Panc1 (cell line): Measurements from ENCODE around the gene CEP120. TPM values are rescaled to one million over a fixed set of nuclear protein-coding genes. Genes with fewer than 3 reads are reported as not detected.

Experiments used
- ATAC-seq: fragments of 200-7000 bp; cut with Tn5 transposase; 2 replicates; pipeline ENCODE4 v1.9.1; 2020; ENCODE audit warnings: mild to moderate bottlenecking, moderate library complexity
- BruUV-seq: library from RNA; stranded (reverse); fragments of 400-500 nt; replicated peaks from 2 replicates; lab custom pipeline; 2021; lab: Mats Ljungman, UMichigan
- CTCF ChIA-PET: fragments of 300-600 bp; sonication (Branson Sonifier 250); formaldehyde crosslinking; loops from one replicate; lab custom pipeline; 2022; ENCODE audit warnings: antibody characterized with exemption; lab: Charles Lee
- POLR2A ChIA-PET: fragments of 300-600 bp; sonication (Branson Sonifier 250); formaldehyde crosslinking; loops from one replicate; lab custom pipeline; 2022; ENCODE audit warnings: antibody characterized with exemption; lab: Charles Lee
- DNase-seq: peaks from one replicate; pipeline ENCODE4 v3.0.0-alpha.2; 2010; ENCODE audit warnings: low read depth, low spot score
- H3K27ac ChIP-seq: 2 replicates; pipeline ENCODE4 v1.5.1; 2011; ENCODE audit warnings: mild to moderate bottlenecking, low read length, inconsistent platforms
- H3K27me3 ChIP-seq: fragments of 200-500 bp; sonication (Bioruptor generic); 2 replicates; pipeline ENCODE4 v1.6.0; 2014; ENCODE audit warnings: low read length, inconsistent platforms; ENCODE audit not compliant: control insufficient read depth, insufficient read depth
- H3K36me3 ChIP-seq: fragments of 200-500 bp; sonication (Bioruptor generic); 2 replicates; pipeline ENCODE4 v1.5.1; 2014; ENCODE audit warnings: inconsistent platforms, mild to moderate bottlenecking, low read length, moderate library complexity; ENCODE audit not compliant: control insufficient read depth, insufficient read depth
- H3K4me1 ChIP-seq: 2 replicates; pipeline ENCODE4 v1.5.1; 2011; ENCODE audit warnings: inconsistent platforms, mild to moderate bottlenecking, low read length, moderate library complexity; ENCODE audit not compliant: control insufficient read depth, insufficient read depth
- H3K4me3 ChIP-seq, 2 experiments: 2 replicates each; pipeline ENCODE4 v1.5.1; 2011 to 2012; ENCODE audit warnings: low read depth in 2 of 2, low read length in 2 of 2, mild to moderate bottlenecking in 2 of 2, inconsistent platforms in 1 of 2, moderate library complexity in 1 of 2
- H3K9me3 ChIP-seq: fragments of 200-500 bp; sonication (Bioruptor generic); 2 replicates; pipeline ENCODE4 v1.5.1; 2014; ENCODE audit warnings: low read depth, mild to moderate bottlenecking, inconsistent platforms, low read length, moderate library complexity; ENCODE audit not compliant: control insufficient read depth, insufficient read depth
- POLR2AphosphoS5 ChIP-seq: IDR thresholded peaks from 2 replicates; pipeline ENCODE4 v1.6.1; 2012; ENCODE audit warnings: mild to moderate bottlenecking, low read depth, low read length, moderate library complexity
- REST ChIP-seq, 2 experiments: IDR thresholded peaks; 2 replicates each; pipeline ENCODE4 v1.6.1; 2011 to 2012; ENCODE audit warnings: low read depth in 2 of 2, control low read depth in 1 of 2, low read length in 1 of 2, mild to moderate bottlenecking in 1 of 2, moderate library complexity in 1 of 2; ENCODE audit not compliant: insufficient read depth in 1 of 2
- SIN3A ChIP-seq: IDR thresholded peaks from 2 replicates; pipeline ENCODE4 v1.6.1; 2012; ENCODE audit warnings: low read depth, mild to moderate bottlenecking, low read length, moderate library complexity, borderline replicate concordance; ENCODE audit not compliant: insufficient read depth
- TCF7L2 ChIP-seq: IDR thresholded peaks from 2 replicates; pipeline ENCODE4 v1.6.1; 2011; ENCODE audit warnings: mild to moderate bottlenecking, low read depth, low read length, inconsistent platforms
- in situ Hi-C: cut with HindIII; loops from 2 replicates; pipeline ENCODE4 v1.10.0; 2016; ENCODE audit warnings: low sequenced_read_pairs, low pct_unique_long_range_greater_than_20kb
- intact Hi-C: fragments of 100-400 bp; cut with micrococcal nuclease; formaldehyde crosslinking; loops from one replicate; pipeline ENCODE4 v1.10.0; 2022; ENCODE audit not compliant: unreplicated experiment
- total RNA-seq: library from RNA; stranded (reverse); gene quantifications from one replicate; pipeline ENCODE4 v1.2.1, GENCODE V29; 2021; ENCODE audit not compliant: unreplicated experiment
- TF ChIP-seq, protein P1 (sequence below): fragments of 450-650 bp; IDR thresholded peaks from 2 replicates; pipeline ENCODE4 v1.5.1; 2017; ENCODE audit warnings: mild to moderate bottlenecking

Gene CEP120
- total RNA-seq, 1 experiment from 2014 or later: 20.1 TPM

DNA sequence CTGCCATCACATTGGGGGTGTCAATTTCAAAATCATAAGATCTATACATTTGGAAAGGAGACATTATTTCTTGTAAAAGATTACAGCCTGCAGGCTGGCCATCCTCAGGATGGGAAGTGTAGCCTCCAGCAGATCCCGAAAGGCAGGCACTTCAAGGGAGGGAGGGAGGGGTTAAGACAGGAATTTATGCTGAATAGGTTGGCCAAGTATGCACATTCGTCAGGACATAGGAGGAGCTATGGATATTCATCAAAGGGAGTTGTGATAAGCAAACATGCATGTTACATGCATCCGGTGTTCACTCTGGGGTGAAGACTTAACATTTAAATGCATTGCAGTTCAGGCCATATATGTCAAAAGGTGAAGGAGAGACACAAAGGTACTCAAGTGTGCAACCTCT is 119.4 kb downstream of the CEP120 start:
- DNase-seq (no peak), ATAC-seq (no peak)
- POLR2A ChIA-PET: no interaction called here
- Histone ChIP-seq H3K9me3 (0 out of 2 replicates have a peak, but pooled peaks cover 4% of the 10 kb centered on the region), H3K4me3 (no peak overlapping the region), H3K36me3 (no peaks in the 10 kb centered on the region), H3K4me1 (no peaks in the 10 kb centered on the region), H3K27me3 (peaks cover 6% of the 10 kb centered on the region; the same call in 1 of the 2 replicates), H3K27ac (no peak overlapping the region)
- no TSS peak for BruUV-seq
- intact Hi-C loops (no loop called here), in situ Hi-C loops (no loop called here)
- CTCF ChIA-PET: interaction anchor here (0.6 kb wide), 1 partner anchor 8 kb away, joined by 3 read pairs; no protein-coding TSS in a partner anchor
- TF ChIP-seq POLR2AphosphoS5: no peak
- TF ChIP-seq SIN3A: no peak
- no peak for TF ChIP-seq TCF7L2
- TF ChIP-seq REST (IDR thresholded peaks at IDR 0.05; ENCODE audit: insufficient read depth in 1 of 2, low read depth in 2 of 2, low read length in 1 of 2): no peak
- TF ChIP-seq, protein P1, sequence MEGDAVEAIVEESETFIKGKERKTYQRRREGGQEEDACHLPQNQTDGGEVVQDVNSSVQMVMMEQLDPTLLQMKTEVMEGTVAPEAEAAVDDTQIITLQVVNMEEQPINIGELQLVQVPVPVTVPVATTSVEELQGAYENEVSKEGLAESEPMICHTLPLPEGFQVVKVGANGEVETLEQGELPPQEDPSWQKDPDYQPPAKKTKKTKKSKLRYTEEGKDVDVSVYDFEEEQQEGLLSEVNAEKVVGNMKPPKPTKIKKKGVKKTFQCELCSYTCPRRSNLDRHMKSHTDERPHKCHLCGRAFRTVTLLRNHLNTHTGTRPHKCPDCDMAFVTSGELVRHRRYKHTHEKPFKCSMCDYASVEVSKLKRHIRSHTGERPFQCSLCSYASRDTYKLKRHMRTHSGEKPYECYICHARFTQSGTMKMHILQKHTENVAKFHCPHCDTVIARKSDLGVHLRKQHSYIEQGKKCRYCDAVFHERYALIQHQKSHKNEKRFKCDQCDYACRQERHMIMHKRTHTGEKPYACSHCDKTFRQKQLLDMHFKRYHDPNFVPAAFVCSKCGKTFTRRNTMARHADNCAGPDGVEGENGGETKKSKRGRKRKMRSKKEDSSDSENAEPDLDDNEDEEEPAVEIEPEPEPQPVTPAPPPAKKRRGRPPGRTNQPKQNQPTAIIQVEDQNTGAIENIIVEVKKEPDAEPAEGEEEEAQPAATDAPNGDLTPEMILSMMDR: no peak

- no peak for ATAC-seq
These were observed 122.9 kb downstream of the CEP120 start for GRCh38 chr5:123300266-123300665.

More at GRCh38 chr5:123300266-123300665, 122.9 kb downstream of the CEP120 start:
- Histone ChIP-seq H3K4me3 (no peak overlapping the region), H3K27me3 (peaks cover 6% of the 10 kb centered on the region; the same call in 1 of the 2 replicates), H3K9me3 (0 out of 2 replicates have a peak, but pooled peaks cover 8% of the 10 kb centered on the region), H3K4me1 (no peaks in the 10 kb centered on the region; the same call in 1 of the 2 replicates), H3K27ac (no peak overlapping the region), H3K36me3 (no peaks in the 10 kb centered on the region; the same call in 1 of the 2 replicates)
- ChIA-PET CTCF (interaction anchor here (0.6 kb wide), 1 partner anchor 77 kb away, joined by 3 read pairs; no protein-coding TSS in a partner anchor), POLR2A (no interaction called here)
- in situ Hi-C loops: no loop called here
- no peak for DNase-seq
- TF ChIP-seq REST (IDR thresholded peaks at IDR 0.05; ENCODE audit: insufficient read depth in 1 of 2, low read depth in 2 of 2, low read length in 1 of 2) (no peak), SIN3A (no peak), TCF7L2 (no peak), POLR2AphosphoS5 (no peak)
- TF ChIP-seq, protein P1: no peak
- no TSS peak for BruUV-seq
- intact Hi-C loops: no loop called here
